GM18505 (cell line): ENCODE data around the gene TRAF3IP3.

Experiments used
- ATAC-seq: cut with Tn5 transposase; IDR thresholded peaks from one replicate; pipeline ENCODE4 v1.9.1; 2021; ENCODE audit not compliant: unreplicated experiment
- POLR2A ChIP-seq: IDR thresholded peaks from 4 replicates; pipeline ENCODE4 v1.6.1; 2011; ENCODE audit warnings: borderline replicate concordance; ENCODE audit not compliant: insufficient read depth, insufficient read length; ENCODE audit errors: extremely low read depth

Gene TRAF3IP3

GRCh38 chr1:209746451-209747165, 9.2 kb upstream of the TRAF3IP3 start:
- no peak for TF ChIP-seq POLR2A
- no peak for ATAC-seq

GRCh38 chr1:209747580-209748262, 8.1 kb upstream of the TRAF3IP3 start:
- ATAC-seq: peak; percentile 79
- TF ChIP-seq POLR2A: no peak

GRCh38 chr1:209748620-209749019, 7.2 kb upstream of the TRAF3IP3 start:
- ATAC-seq: no peak
- TF ChIP-seq POLR2A: no peak

GRCh38 chr1:209749205-209749604, 6.6 kb upstream of the TRAF3IP3 start:
- no peak for ATAC-seq
- no peak for TF ChIP-seq POLR2A

GRCh38 chr1:209749670-209750323, 6.1 kb upstream of the TRAF3IP3 start:
- ATAC-seq: no peak

GRCh38 chr1:209751627-209752231, 4.1 kb upstream of the TRAF3IP3 start:
- no peak for TF ChIP-seq POLR2A
- ATAC-seq: peak; percentile 44

More at GRCh38 chr1:209749670-209750323, 6.1 kb upstream of the TRAF3IP3 start:
- no peak for TF ChIP-seq POLR2A

- no peak for ATAC-seq
- no peak for TF ChIP-seq POLR2A
These were observed 3.0 kb upstream of the TRAF3IP3 start for GRCh38 chr1:209752890-209753289.

- no peak for ATAC-seq
- TF ChIP-seq POLR2A: no peak
These were observed 597 bp upstream of the TRAF3IP3 start for GRCh38 chr1:209755256-209755655.

- peak; percentile 75 for TF ChIP-seq POLR2A
- ATAC-seq: peak; percentile 25
These were observed 977 bp downstream of the TRAF3IP3 start for GRCh38 chr1:209756615-209757445.

GRCh38 chr1:209758400-209758799, 2.5 kb downstream of the TRAF3IP3 start:
- ATAC-seq: no peak
- TF ChIP-seq POLR2A: no peak

- TF ChIP-seq POLR2A: no peak
- ATAC-seq: no peak
These were observed 4.0 kb downstream of the TRAF3IP3 start for GRCh38 chr1:209759829-209760359.

GRCh38 chr1:209761011-209761635, 5.3 kb downstream of the TRAF3IP3 start:
- ATAC-seq: no peak
- TF ChIP-seq POLR2A: no peak
